ENCODE results near the gene KIR3DL3.
"Not testable (repeated sequence)": the region's sequence is repeated elsewhere in the genome, so short reads cannot be mapped to it uniquely, and the experiment has no call there.

KIR3DL3 gene

DNA sequence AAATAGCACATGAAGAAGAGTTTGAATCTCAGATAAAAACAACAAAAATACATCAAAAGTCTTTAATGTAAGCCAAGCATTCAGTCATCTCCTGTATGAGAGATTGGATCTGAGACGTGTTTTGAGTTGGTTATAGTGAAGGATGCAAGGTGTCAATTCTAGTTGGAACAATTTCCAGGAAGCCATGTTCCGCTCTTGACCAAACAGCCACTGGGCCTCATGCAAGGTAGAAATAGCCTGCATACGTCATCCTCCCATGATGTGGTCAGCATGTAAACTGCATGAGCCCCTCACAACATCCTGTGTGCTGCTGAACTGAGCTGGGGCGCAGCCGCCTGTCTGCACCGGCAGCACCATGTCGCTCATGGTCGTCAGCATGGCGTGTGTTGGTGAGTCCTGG lies at the start of gene KIR3DL3:
Gene KIR3DL3 (plus strand): TSS at position 301 of the 400 bp plus-strand sequence. CDS start 55 bp downstream, at position 356.
- TF ChIP-seq CTCF (IDR thresholded peaks at IDR 0.05; ENCODE audit: poor library complexity, severe bottlenecking): no peak
- Histone ChIP-seq H3K4me1 (ENCODE audit: insufficient read depth, poor library complexity, severe bottlenecking) (no peaks in the 10 kb centered on the region), H3K36me3 (ENCODE audit: low read depth) (no peaks in the 10 kb centered on the region), H3K27me3 (ENCODE audit: insufficient read depth, poor library complexity, severe bottlenecking) (no peaks in the 10 kb centered on the region), H3K4me3 (ENCODE audit: severe bottlenecking) (no peak within 1 kb of the TSS), H3K9me3 (ENCODE audit: severe bottlenecking) (peaks cover 4% of the 10 kb centered on the region), H3K27ac (ENCODE audit: poor library complexity, severe bottlenecking) (no peak within 1 kb of the TSS)
- DNase-seq (ENCODE audit: low spot score): no peak
- ATAC-seq (ENCODE audit: low read depth): no peak

DNA sequence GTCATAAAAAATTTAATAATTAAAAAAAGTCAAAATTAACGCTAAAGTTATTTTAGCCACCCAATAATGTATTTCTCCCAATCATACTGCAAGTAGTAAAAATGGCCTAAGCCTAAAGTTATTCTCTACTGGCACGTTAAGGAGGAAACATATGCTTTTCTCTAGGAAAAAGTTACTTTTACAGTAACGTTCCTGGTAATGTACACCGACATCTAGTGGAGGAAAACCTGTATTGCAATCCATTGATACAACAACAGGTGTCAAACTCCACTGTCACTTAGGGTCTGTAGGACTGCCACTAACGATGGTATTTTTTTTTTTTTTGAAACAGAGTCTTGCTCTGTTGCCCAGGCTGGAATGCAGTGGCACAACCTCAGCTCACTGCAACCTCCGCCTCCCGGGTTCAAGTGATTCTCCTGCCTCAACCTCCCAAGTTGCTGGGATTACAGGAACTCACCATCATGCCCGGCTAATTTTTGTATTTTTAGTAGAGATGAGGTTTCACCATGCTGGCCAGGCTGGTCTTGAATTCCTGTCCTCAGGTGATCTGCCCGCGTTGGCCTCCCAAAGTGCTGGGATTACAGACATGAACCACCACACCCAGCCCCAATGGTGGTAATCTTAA lies 47.9 kb upstream of the KIR3DL3 start:
- not testable (repeated sequence) for H3K27me3 ChIP-seq (ENCODE audit: insufficient read depth, poor library complexity, severe bottlenecking); H3K36me3 ChIP-seq (ENCODE audit: low read depth); H3K4me1 ChIP-seq (ENCODE audit: insufficient read depth, poor library complexity, severe bottlenecking); H3K9me3 ChIP-seq (ENCODE audit: severe bottlenecking); DNase-seq (ENCODE audit: low spot score); H3K27ac ChIP-seq (ENCODE audit: poor library complexity, severe bottlenecking); ATAC-seq (ENCODE audit: low read depth); H3K4me3 ChIP-seq (ENCODE audit: severe bottlenecking)
- peak; percentile 87 for TF ChIP-seq CTCF (IDR thresholded peaks at IDR 0.05; ENCODE audit: poor library complexity, severe bottlenecking)

DNA sequence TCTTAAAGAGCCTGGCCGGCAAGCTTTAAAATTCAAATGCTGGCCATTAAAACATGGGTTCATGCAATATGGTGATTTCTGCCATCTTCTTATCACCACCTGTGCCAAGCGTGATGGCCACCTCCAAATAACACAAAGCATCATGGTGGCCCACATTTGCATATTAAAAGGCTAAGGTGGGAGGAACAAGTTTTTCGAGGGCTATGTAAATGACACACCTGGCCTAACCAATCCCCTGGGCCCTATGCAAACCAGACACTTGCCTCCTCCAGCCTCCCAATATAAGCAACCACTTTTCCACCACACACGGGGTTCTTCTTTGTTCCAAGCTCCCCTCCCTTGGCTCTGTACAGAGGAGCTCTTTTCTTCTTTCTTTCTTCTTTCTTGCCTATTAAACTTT lies 47.0 kb upstream of the KIR3DL3 start:
- Histone ChIP-seq H3K9me3 (ENCODE audit: severe bottlenecking) (no peaks in the 10 kb centered on the region), H3K36me3 (ENCODE audit: low read depth) (no peaks in the 10 kb centered on the region), H3K4me3 (ENCODE audit: severe bottlenecking) (no peak overlapping the region), H3K27me3 (ENCODE audit: insufficient read depth, poor library complexity, severe bottlenecking) (no peaks in the 10 kb centered on the region), H3K27ac (ENCODE audit: poor library complexity, severe bottlenecking) (no peak overlapping the region), H3K4me1 (ENCODE audit: insufficient read depth, poor library complexity, severe bottlenecking) (no peaks in the 10 kb centered on the region)
- DNase-seq (ENCODE audit: low spot score) (no peak), ATAC-seq (ENCODE audit: low read depth) (no peak)
- TF ChIP-seq CTCF (IDR thresholded peaks at IDR 0.05; ENCODE audit: poor library complexity, severe bottlenecking): no peak

- not testable (repeated sequence) for H3K4me3 ChIP-seq (ENCODE audit: severe bottlenecking); ATAC-seq (ENCODE audit: low read depth); H3K36me3 ChIP-seq (ENCODE audit: low read depth); H3K4me1 ChIP-seq (ENCODE audit: insufficient read depth, poor library complexity, severe bottlenecking); H3K9me3 ChIP-seq (ENCODE audit: severe bottlenecking); H3K27ac ChIP-seq (ENCODE audit: poor library complexity, severe bottlenecking); DNase-seq (ENCODE audit: low spot score); H3K27me3 ChIP-seq (ENCODE audit: insufficient read depth, poor library complexity, severe bottlenecking)
Measured at GRCh38 chr19:54681596-54681995, 42.6 kb upstream of the KIR3DL3 start.

DNA sequence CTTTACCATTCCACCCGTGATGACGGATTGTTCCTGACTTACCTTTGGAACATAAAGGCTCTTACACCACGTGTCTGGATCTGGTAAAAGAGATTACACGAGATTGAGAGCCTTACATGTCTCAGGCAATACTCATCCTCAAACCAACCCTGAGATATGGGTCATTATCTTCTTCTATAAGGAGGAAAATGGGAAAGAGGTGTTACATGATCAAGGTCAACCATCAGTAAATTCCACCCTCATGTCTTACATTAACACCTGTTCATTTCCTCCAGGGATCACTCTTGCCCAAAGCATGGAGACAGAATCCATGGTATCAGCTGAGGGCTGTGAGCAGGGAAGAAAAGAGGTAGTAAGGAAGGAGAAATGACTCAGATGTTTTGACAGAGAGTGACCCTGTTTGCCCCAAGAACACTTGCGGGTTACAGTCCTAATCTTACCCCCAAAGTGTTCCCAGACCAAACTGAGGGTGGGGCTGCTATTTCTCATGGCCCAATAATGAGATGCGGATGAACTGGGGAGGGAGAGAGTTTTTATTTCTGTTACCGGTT lies 41.9 kb upstream of the KIR3DL3 start:
- H3K9me3 ChIP-seq (ENCODE audit: severe bottlenecking): no peaks in the 10 kb centered on the region
- no peak for ATAC-seq (ENCODE audit: low read depth)
- H3K4me3 ChIP-seq (ENCODE audit: severe bottlenecking): no peak overlapping the region
- H3K4me1 ChIP-seq (ENCODE audit: insufficient read depth, poor library complexity, severe bottlenecking): no peaks in the 10 kb centered on the region
- no peak for TF ChIP-seq CTCF (IDR thresholded peaks at IDR 0.05; ENCODE audit: poor library complexity, severe bottlenecking)
- no peaks in the 10 kb centered on the region for H3K27me3 ChIP-seq (ENCODE audit: insufficient read depth, poor library complexity, severe bottlenecking)
- H3K36me3 ChIP-seq (ENCODE audit: low read depth): no peaks in the 10 kb centered on the region
- DNase-seq (ENCODE audit: low spot score): no peak
- no peak overlapping the region for H3K27ac ChIP-seq (ENCODE audit: poor library complexity, severe bottlenecking)
